K562 (cell line): ENCODE data around the gene USP46. TPM values are rescaled to one million over a fixed set of nuclear protein-coding genes. Genes with fewer than 3 reads are reported as not detected.

Experiments
- CTBP1 ChIP-seq: fragments of 450-650 bp; IDR thresholded peaks from 2 replicates; pipeline ENCODE4 v1.6.1; 2016; ENCODE audit warnings: borderline replicate concordance
- IRF9 ChIP-seq: fragments of 450-650 bp; IDR thresholded peaks from 2 replicates; pipeline ENCODE4 v1.6.1; 2016; ENCODE audit warnings: missing biosample characterization, missing genetic modification characterization
- MIER1 ChIP-seq: fragments of 450-650 bp; IDR thresholded peaks from 2 replicates; pipeline ENCODE4 v1.6.1; 2016; ENCODE audit warnings: antibody characterized with exemption, mild to moderate bottlenecking, low read depth
- NCOA6 ChIP-seq: fragments of 450-650 bp; IDR thresholded peaks from 2 replicates; pipeline ENCODE4 v1.6.1; 2017; ENCODE audit warnings: mild to moderate bottlenecking
- NFRKB ChIP-seq: fragments of 450-650 bp; IDR thresholded peaks from 2 replicates; pipeline ENCODE4 v1.6.1; 2016; ENCODE audit warnings: low read depth
- POLR3A ChIP-seq: IDR thresholded peaks from 2 replicates; pipeline ENCODE4 v1.6.1; 2011; ENCODE audit warnings: borderline replicate concordance, mild to moderate bottlenecking, moderate library complexity; ENCODE audit not compliant: insufficient read length, insufficient read depth; ENCODE audit errors: extremely low read depth
- RB1 ChIP-seq: fragments of 450-650 bp; IDR thresholded peaks from 2 replicates; pipeline ENCODE4 v1.6.1; 2017; ENCODE audit warnings: low read depth, mild to moderate bottlenecking
- RBBP5 ChIP-seq: fragments of 200-600 bp; sonication (generic); IDR thresholded peaks from 2 replicates; pipeline ENCODE4 v1.6.1; 2012; ENCODE audit warnings: borderline replicate concordance, mild to moderate bottlenecking, low read length, control low read depth, inconsistent platforms; ENCODE audit not compliant: insufficient read depth, poor library complexity, severe bottlenecking
- SNIP1 ChIP-seq: fragments of 450-650 bp; IDR thresholded peaks from 2 replicates; pipeline ENCODE4 v1.7.1; 2017; ENCODE audit warnings: low read depth, mild to moderate bottlenecking
- STAG1 ChIP-seq: sonication (generic); formaldehyde crosslinking; IDR thresholded peaks from 2 replicates; pipeline ENCODE4 v1.5.0; 2020; ENCODE audit warnings: missing genetic modification reagents, borderline replicate concordance
- SUPT5H ChIP-seq: fragments of 450-650 bp; IDR thresholded peaks from 2 replicates; pipeline ENCODE4 v1.6.1; 2016
- TAF1 ChIP-seq: IDR thresholded peaks from 2 replicates; pipeline ENCODE4 v1.6.1; 2011; ENCODE audit warnings: mild to moderate bottlenecking, low read length, moderate library complexity; ENCODE audit not compliant: insufficient read depth, control insufficient read depth, severe bottlenecking; ENCODE audit errors: extremely low read depth
- TFE3 ChIP-seq: fragments of 450-650 bp; formaldehyde crosslinking; IDR thresholded peaks from 2 replicates; pipeline ENCODE4 v1.4.0; 2020; ENCODE audit warnings: mild to moderate bottlenecking, mixed read lengths
- ZNF592 ChIP-seq: fragments of 450-650 bp; IDR thresholded peaks from 2 replicates; pipeline ENCODE4 v1.6.1; 2017; ENCODE audit warnings: antibody characterized with exemption, mild to moderate bottlenecking
- polyA plus RNA-seq, 8 experiments: library from polyadenylated mRNA; depleted of rRNA in 4 of 8; stranded (reverse) in 5 of 8; unstranded in 3 of 8; fragments of >200 nt; fragmentation: Nextera tagmentation in 2 of 8; fragmentation: Illumina TruSeq in 1 of 8; extraction: Ambion mirVana in 2 of 8; extraction: Trizol in 1 of 8; gene quantifications; 2 replicates each; pipeline versions ENCODE4 v1.2.1 to v1.2.3, GENCODE V29; 2011 to 2014; ENCODE audit warnings: inconsistent platforms in 1 of 8, missing spikeins in 1 of 8
- total RNA-seq, 7 experiments: library from RNA; depleted of rRNA in 6 of 7; stranded (reverse); fragments of >200 nt in 6 of 7; fragmentation: Illumina TruSeq in 2 of 7; extraction: Trizol in 2 of 7; gene quantifications; 2 replicates each; pipeline versions ENCODE4 v1.2.1 to v1.2.3, GENCODE V29; 2011 to 2021; ENCODE audit warnings: low replicate concordance in 1 of 7
- TF ChIP-seq, protein P1 (sequence below): fragments of 200-800 bp; sonication (Bioruptor generic); IDR thresholded peaks from 2 replicates; pipeline ENCODE4 v1.6.1; 2017; ENCODE audit warnings: missing genetic modification characterization, missing compliant biosample characterization

USP46 gene
- total and polyA plus RNA-seq, 9 of the 15 experiments (the other 6 are each of a cell fraction or from before 2014, with no cell fraction given), result 3.0 to 11.7 (median 8.4) TPM

- TF ChIP-seq TFE3 (CRISPR knock-in tag), result no peak
- TF ChIP-seq RBBP5, result peak; percentile 54
- TF ChIP-seq STAG1 (CRISPR knock-in tag), result no peak
- peak; percentile 19; the same call in 1 of the 2 replicates for TF ChIP-seq ZNF592
- no peak for TF ChIP-seq POLR3A
- 0 out of 2 replicates have a peak, but pooled peaks have one; percentile 35 for TF ChIP-seq CTBP1
- TF ChIP-seq, protein P1, sequence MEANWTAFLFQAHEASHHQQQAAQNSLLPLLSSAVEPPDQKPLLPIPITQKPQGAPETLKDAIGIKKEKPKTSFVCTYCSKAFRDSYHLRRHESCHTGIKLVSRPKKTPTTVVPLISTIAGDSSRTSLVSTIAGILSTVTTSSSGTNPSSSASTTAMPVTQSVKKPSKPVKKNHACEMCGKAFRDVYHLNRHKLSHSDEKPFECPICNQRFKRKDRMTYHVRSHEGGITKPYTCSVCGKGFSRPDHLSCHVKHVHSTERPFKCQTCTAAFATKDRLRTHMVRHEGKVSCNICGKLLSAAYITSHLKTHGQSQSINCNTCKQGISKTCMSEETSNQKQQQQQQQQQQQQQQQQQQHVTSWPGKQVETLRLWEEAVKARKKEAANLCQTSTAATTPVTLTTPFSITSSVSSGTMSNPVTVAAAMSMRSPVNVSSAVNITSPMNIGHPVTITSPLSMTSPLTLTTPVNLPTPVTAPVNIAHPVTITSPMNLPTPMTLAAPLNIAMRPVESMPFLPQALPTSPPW, result peak; percentile 92
- no peak for TF ChIP-seq MIER1
- TF ChIP-seq NCOA6, result no peak; the same call in 1 of the 2 replicates
- TF ChIP-seq IRF9 (tag), result no peak
- no peak for TF ChIP-seq TAF1
- no peak for TF ChIP-seq NFRKB
- 0 out of 2 replicates have a peak, but pooled peaks have one; percentile 21 for TF ChIP-seq RB1
- peak; percentile 58 for TF ChIP-seq SUPT5H
- TF ChIP-seq SNIP1, result no peak
Measured at GRCh38 chr4:52659001-52659721, at the start of gene USP46 (continued).
